NCI-H1930 (cell line): Measurements from ENCODE around the gene SCUBE3.
A peak's percentile ranks its signal among the peaks of the same experiment; 100 is the strongest.

ENCODE experiments used
- DNase-seq, 2 experiments: peaks; one replicate each; lab custom pipeline; 2025; lab: John Stamatoyannopoulos, UW

Gene SCUBE3

DNA sequence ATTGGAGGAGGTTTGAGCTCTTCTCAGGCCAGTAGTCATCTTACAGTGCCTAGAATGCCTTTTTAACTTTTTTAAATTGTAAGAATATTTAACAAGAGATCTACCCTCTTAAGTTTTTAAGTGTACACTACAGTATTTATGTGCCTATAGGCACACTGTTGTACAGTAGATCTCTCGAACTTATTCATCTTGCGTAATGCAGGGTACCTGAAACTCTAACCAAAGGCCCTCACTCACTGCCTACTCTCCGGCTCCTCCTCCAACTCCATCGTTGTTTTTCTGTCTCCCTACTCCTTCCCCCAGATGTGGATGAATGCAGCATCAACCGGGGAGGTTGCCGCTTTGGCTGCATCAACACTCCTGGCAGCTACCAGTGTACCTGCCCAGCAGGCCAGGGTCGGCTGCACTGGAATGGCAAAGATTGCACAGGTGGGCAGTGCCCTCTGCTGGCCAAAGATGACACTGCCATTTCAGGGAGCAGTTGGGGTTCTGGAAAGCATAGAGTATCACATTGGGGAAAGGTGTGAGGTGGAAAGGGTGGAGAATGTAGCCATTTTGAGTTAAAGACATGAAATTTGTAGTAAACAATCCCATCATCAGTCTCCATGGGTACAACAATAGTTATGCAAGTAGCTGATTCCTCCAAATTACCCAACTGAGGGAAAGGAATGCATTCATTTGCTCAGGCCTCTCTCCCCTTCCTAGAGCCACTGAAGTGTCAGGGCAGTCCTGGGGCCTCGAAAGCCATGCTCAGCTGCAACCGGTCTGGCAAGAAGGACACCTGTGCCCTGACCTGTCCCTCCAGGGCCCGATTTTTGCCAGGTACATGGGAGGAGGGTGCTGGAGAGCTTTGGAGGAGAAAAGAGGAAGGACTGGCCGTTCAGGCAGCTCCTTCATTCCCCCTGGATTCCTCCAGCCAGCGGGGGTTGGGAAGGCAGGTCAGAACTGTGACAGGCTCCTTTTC is 27.4 kb downstream of the SCUBE3 start:
- DNase-seq = peak; percentile 26 to 44

DNA sequence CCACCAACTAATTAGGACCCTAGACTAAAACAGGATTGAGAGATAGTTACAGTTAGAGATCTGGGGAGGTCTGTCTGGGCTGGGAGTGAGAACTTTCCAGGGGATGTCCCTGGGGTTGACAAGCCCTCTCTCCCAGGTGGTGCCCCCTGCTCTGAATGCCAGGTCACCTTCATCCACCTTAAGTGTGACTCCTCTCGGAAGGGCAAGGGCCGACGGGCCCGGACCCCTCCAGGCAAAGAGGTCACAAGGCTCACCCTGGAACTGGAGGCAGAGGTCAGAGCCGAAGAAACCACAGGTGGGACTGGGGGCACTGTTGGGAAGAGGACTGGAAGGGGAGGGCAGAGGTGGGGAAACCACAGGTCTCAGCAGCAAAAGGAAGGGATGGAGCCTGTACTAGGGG is 28.7 kb downstream of the SCUBE3 start:
- DNase-seq = no peak

DNA sequence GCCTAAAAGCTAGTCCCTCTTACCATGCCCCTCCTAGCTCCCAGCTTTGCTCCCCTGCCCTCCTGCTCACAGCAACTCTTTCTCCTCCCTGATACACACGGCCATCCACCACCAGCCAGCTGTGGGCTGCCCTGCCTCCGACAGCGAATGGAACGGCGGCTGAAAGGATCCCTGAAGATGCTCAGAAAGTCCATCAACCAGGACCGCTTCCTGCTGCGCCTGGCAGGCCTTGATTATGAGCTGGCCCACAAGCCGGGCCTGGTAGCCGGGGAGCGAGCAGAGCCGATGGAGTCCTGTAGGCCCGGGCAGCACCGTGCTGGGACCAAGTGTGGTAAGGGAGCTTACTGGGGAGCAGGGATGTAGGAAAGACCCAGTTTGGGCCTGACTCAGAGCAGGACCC is 29.1 kb downstream of the SCUBE3 start:
- DNase-seq = no peak

- DNase-seq = no peak
Measured at GRCh38 chr6:35243386-35243958, 29.7 kb downstream of the SCUBE3 start.

DNA sequence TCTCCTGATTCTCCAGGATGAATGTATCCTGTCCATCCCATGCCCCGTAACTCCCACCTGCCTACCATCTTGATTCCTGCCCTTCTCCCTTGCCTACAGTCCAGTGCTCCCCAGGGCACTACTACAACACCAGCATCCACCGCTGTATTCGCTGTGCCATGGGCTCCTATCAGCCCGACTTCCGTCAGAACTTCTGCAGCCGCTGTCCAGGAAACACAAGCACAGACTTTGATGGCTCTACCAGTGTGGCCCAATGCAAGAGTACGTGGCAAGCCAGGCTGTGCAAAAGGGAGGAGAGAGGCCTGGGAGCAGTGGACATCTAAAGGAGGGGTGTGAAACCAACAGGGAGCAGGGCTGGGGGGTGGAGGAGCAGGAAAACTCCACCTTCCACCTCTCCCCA is 30.8 kb downstream of the SCUBE3 start:
- no peak for DNase-seq

DNA sequence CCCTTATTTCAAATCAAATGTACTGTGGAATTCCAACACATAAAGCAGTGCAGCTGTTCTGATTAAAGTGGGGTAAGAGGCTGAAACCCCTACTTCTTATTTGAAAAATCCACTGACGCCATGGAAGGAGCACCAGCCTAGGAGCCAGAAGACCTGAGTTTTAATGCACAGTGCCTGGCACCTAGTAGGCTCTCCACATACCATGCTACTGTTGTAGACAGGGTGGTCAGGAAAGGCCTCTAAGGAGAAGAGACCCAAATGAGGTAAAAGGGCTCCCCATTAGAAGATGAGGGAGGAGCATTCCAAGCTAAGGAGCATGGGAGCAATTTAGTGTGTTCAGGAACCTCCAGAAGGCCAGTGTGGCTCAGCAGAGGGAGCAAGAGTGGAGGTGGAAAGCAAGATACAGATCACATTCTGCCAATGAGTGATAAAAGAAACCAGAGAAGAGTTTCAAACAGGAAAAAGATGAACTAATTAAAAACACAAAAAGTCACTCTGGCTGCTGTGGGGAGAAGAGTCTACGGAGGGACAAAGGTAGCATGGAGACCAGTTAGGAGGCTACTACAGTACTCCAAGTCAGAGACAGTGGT is 34.0 kb downstream of the SCUBE3 start:
- no peak for DNase-seq

- no peak for DNase-seq
Measured at GRCh38 chr6:35248300-35248699, 34.5 kb downstream of the SCUBE3 start.

DNA sequence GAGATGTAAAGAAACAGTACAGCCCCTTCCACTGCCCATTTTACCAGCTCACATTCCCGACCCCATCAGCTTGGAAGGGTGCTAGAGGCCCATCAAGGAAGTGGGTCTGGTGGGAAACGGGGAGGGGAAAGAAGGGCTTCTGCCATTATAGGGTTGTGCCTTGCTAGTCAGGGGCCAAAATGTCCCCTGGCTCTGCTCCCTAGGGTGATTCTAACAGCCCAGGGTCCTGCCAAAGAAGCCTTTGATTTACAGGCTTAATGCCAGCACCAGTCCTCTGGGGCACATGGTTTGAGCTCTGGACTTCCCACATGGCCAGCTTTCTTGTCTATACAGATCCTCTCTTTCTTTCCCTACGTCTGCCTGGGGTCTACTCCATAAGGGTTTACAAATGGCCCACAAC is 35.2 kb downstream of the SCUBE3 start:
- no peak for DNase-seq

- no peak for DNase-seq
Measured at GRCh38 chr6:35251949-35252348, 38.2 kb downstream of the SCUBE3 start.

- DNase-seq = no peak
Measured at GRCh38 chr6:35253249-35253648, 39.5 kb downstream of the SCUBE3 start.

- no peak for DNase-seq
Measured at GRCh38 chr6:35258336-35258735, 44.6 kb downstream of the SCUBE3 start.

- peak; percentile 45 to 51 for DNase-seq
Measured at GRCh38 chr6:35258858-35259193, 45.1 kb downstream of the SCUBE3 start.

DNA sequence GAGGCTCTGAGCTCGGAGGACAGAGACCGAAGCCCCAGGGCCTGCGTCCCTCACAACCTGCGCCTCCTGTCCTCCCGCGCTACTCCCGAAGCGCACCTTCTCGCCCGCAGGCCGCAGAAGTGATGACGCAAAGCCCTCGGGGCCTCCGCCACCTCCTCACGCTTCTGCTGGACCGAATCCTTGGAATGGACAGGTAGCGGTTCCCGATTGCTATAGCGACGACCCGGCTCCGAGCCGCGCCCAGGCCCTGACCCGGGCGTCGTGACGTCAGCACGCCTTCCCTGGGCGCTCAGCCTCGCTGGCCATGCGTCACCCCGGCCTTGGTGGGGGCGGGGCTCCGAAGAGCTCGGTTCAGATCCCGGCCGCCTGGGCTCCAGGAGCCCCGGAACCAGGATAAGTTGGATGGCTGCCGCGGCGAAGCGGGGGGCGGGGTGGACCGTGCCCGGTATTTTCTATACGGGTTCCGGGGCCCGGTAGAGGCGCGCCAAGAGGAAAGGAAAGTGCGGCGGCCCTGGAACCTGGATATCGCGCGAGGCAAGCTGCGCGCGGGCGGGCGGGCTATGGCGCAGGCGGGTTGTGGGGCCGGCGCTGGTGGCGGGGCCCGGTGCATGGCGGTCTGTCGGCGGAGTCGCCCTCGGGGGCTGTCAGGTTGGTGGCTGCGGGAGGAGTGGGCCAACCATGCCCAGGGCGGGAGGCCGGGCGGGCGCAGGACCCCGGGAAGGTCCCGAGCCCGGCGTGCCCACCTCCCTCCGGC is 45.6 kb downstream of the SCUBE3 start, which contains the start of gene ZNF76:
ZNF76 (plus strand) TSS at position 542 of the 754 bp plus-strand sequence. CDS start 21,417 bp downstream, outside the sequence.
- DNase-seq = peak; percentile 94 to 96

- DNase-seq = peak in 1 of 2 experiments; percentile 40
Measured at GRCh38 chr6:35259948-35260590, 46.3 kb downstream of the SCUBE3 start.

- no peak for DNase-seq
Measured at GRCh38 chr6:35260591-35261570, 47.1 kb downstream of the SCUBE3 start.

DNA sequence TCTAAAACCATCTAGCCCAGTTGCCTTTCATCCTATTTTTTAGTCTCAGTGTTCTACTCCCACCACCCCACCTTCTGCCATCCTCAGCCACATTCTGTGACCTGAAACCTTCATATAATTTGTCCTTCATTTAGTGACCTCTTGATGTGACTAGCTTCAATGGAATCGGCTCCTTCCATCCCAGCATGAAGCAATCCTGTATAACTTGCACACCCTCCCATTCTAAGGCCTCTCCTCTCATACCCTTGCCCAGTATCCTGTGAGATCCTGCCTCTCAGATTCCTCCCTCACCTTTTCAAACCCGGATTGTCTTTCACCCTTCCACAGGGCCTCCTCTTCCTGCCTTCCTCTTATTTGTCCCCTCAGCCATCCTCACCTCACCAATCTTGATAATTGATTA is 48.8 kb downstream of the SCUBE3 start:
- DNase-seq = no peak

DNA sequence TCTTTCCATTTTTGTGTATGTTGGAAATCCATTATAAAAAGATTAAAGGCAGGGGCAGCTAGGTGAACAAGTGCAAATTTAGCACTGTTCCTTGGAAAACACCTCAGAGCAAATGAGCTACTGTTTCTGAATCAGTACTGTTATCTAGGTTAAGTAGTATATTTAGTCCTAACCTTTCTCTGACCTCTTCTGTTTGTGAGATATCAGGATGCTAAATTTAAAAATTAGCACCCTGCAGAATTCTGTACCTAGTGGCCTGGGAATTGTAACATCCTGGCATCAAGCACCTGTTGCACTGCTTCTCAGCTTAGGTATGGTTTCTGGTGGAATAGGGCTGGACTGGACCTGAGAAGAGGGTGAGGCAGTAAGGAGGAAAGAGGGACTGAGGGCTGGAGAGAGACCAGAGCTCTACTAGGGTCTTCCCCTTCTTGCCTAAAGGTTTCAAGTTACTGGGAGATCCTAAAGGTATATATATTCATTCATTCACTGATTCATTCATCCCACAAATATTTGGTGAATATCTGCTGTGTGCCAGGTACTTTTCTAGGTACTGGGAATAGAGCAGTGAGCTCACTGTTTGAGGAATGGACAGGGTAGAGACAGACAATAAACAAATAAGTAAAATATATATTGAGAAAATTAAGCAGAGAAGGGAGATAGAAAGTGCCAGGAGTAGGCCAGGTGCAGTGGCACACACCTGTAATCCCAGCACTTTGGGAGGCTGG is 51.0 kb downstream of the SCUBE3 start:
- DNase-seq = no peak

- no peak for DNase-seq
Measured at GRCh38 chr6:35265523-35265922, 51.8 kb downstream of the SCUBE3 start.

GRCh38 chr6:35267446-35267845 is 53.7 kb downstream of the SCUBE3 start:
- no peak for DNase-seq

DNA sequence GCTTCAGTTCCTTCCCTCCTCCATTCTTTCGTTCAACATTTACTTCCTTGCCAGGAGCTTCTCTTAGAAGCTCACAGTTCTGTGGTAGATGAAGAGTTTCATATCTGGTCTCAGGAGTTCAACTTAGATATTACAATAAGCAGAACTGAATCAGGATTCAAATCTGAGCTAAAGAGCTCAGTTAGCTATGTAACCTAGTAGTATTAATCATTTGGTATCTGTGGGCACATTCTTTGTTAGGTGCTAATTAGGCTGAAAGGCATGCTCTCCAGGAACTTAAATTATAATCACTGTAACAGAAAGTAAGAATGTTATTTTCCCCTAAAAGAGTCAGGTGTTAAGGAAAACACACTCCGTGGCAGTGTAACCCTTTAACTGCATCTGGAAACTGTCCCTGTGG is 54.1 kb downstream of the SCUBE3 start:
- DNase-seq = no peak
